Putamen (tissue), 1 donor: ENCODE measurements around the gene TROAP.
"Not testable (repeated sequence)": the region's sequence is repeated elsewhere in the genome, so short reads cannot be mapped to it uniquely, and the experiment has no call there.

ENCODE experiments used
- DNase-seq: peaks from one replicate; pipeline ENCODE4 v3.0.0-alpha.2; 2016; ENCODE audit warnings: low spot score

The TROAP gene

DNA sequence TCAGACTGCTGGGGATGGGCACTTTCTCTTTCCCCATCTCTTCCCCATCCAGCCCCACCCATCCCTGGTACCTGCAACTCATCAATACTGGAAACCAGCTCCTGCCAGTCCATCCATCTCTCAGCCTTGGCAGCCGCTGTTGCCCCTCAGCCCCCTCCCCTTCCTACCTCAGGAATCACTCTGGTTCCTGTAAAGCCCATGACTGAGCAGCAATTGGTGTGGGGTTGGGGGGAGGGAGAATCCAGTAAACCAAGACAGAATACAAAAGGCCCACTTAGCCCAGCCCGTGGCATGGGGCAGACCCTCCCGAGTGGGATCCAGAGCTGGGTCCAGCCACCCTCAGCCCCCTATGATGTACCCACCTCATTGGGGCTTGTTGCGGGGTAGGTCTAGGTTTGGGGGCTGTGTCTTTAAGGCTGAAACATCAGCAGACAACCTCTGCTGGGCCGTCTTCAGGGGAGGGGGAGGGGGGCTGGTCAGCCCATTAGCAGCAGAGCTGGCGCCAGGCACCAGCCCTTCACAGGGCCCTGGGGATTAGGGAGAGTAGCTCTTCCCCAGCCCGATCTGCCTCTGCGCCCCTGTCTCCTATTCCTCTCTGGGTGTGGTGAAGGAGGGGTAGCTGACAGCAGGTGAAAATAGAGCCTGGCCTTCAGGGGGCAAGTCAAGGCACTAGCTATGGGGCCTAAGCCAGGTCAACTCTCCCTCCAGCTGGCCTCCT lies 28.8 kb upstream of the TROAP start:
- DNase-seq = no peak

DNA sequence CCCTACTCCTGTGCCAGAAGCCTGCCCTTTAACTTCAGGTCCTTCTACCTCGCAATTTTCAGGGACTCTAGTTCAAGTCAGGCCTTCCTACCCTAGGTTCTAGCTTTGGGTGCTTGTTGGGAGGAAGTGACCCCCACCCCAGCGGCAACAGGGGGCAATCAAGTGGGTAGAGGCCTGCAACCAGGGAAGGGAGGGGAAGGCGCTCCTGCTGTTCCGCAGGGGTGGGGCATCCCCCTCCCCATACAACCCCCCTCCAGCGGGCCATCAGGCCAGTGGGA lies 28.3 kb upstream of the TROAP start:
- no peak for DNase-seq

DNA sequence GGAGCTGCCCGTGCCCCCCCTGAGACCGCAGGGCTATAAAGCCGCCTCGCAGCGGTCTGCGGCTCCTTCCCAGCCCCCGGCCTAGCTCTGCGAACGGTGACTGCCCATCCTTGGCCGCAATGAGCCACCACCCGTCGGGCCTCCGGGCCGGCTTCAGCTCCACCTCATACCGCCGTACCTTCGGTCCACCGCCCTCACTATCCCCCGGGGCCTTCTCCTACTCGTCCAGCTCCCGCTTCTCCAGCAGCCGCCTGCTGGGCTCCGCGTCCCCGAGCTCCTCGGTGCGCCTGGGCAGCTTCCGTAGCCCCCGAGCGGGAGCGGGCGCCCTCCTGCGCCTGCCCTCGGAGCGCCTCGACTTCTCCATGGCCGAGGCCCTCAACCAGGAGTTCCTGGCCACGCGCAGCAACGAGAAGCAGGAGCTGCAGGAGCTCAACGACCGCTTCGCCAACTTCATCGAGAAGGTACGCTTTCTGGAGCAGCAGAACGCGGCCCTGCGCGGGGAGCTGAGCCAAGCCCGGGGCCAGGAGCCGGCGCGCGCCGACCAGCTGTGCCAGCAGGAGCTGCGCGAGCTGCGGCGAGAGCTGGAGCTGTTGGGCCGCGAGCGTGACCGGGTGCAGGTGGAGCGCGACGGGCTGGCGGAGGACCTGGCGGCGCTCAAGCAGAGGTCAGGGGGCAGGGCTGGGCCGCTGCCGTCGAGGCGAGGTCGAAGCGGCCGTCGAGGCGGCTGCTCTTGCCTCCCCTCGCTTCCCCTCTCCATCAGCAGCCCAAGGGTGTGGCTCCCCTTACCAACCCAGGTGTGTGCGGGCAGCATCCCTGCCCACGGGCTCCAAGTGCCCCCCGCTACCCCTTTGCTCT lies 27.7 kb upstream of the TROAP start, which contains the start of gene PRPH:
PRPH (plus strand) TSS at position 66 of the 855 bp plus-strand sequence; CDS start at position 120, 54 bp downstream.
- no peak for DNase-seq

- no peak for DNase-seq
These were observed 26.8 kb upstream of the TROAP start for GRCh38 chr12:49296034-49296835.

- DNase-seq = no peak
These were observed 26.0 kb upstream of the TROAP start for GRCh38 chr12:49296836-49297694.

- no peak for DNase-seq
These were observed 25.4 kb upstream of the TROAP start for GRCh38 chr12:49297695-49298060.

GRCh38 chr12:49298160-49298559 lies 24.9 kb upstream of the TROAP start:
- no peak for DNase-seq

GRCh38 chr12:49301760-49302159 lies 21.3 kb upstream of the TROAP start:
- no peak for DNase-seq

DNA sequence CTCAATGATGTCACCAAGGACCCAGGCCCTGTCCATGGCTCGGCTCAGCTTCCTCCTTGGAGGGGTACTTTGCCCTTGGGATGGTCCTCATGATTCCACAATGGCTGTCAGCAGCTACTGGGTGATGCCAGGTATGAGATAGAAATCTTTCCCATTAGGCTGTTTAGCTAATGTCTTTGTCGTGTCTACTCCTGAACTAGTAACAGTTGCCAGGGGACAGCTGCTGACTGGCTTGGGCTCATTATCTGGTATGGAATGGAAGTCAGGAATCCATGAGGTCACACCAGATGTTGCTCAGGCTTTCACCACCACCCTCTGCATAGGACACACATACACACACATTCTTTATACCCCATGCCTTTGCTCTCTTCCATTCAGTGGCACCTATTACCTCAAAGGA lies 18.9 kb upstream of the TROAP start:
- no peak for DNase-seq

GRCh38 chr12:49305762-49306510 lies 17.1 kb upstream of the TROAP start:
- DNase-seq = no peak

DNA sequence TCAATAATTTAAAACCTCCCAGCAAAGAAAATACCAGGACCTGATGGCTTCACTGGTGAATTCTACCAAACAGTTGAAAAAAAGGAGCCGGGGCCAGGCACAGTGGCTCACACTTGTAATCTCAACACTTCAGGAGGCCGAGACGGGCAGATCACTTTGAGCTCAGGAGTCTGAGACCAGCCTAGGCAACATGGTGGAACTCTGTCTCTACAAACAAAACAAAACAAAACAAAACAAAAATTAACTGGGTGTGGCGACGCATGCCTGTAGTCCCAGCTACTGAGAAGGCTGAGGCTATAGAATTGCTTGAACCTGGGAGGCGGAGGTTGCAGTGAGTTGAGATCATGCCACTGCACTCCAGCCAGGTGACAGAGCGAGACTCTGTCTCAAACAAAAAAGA lies 13.7 kb upstream of the TROAP start:
- no peak for DNase-seq

GRCh38 chr12:49310451-49311000 lies 12.5 kb upstream of the TROAP start:
- not testable (repeated sequence) for DNase-seq

GRCh38 chr12:49314811-49315210 lies 8.2 kb upstream of the TROAP start:
- DNase-seq = no peak

- not testable (repeated sequence) for DNase-seq
These were observed 5.9 kb upstream of the TROAP start for GRCh38 chr12:49317118-49317517.

DNA sequence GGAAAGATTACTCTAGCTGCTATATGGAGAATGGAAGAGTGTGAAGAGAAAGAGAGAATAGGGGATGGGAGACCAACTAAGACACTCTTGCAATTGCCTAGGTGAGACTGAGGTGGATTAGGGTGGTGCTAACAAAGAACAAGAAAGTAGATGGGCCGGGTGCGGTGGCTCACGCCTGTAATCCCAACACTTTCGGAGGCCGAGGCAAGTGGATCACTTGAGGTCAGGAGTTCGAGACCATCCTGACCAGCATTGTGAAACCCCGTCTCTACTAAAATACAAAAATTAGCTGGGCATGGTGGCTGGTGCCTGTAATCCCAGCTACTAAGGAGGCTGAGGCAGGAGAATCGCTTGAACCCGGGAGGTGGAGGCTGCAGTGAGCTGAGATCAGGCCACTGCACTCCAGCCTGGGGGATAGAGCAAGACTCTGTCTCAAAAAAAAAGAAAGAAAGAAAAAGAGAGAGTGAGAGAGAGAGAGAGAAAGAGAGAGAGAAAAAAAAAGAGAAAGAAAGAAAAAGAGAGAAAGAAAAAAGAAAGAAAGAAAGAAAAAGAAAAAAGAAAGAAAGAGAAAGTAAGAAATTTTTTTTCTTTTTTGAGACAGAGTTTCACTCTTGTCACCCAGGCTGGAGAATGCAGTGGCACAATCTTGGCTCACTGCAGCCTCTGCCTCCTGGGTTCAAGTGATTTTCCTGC lies 2.5 kb upstream of the TROAP start:
- not testable (repeated sequence) for DNase-seq

GRCh38 chr12:49322367-49322707 lies 718 bp upstream of the TROAP start:
- no peak for DNase-seq

GRCh38 chr12:49323524-49324097 lies 556 bp downstream of the TROAP start:
- DNase-seq = no peak

- no peak for DNase-seq
These were observed 2.6 kb downstream of the TROAP start for GRCh38 chr12:49325606-49326005.

DNA sequence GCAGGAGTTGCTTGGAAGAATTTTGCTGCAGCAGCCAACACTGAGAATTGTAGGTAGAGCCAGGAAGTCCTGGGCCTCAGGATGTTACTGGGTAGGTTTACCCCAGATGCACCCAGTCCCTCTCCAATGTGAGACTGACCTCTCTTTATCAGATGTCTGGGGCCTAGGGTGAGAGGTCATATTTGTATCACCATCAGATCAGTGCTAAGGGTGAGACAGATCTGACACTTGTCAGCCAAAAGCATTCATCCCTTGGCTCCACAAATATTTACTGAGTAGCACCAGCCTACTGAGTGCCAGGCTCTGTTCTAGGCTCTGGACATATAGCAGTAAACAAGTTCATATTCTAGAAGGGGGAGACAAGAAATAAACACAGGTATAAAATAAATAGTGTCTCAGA lies 4.3 kb downstream of the TROAP start:
- no peak for DNase-seq

GRCh38 chr12:49327887-49328286 lies 4.8 kb downstream of the TROAP start:
- DNase-seq = no peak
